ENCODE results near the gene KCTD3.

KCTD3 gene

GRCh38 chr1:215603319-215603718, 36.2 kb downstream of the KCTD3 start:
- no peak for DNase-seq (ENCODE audit: low read depth in 2 of 3, low spot score in 2 of 3)

DNA sequence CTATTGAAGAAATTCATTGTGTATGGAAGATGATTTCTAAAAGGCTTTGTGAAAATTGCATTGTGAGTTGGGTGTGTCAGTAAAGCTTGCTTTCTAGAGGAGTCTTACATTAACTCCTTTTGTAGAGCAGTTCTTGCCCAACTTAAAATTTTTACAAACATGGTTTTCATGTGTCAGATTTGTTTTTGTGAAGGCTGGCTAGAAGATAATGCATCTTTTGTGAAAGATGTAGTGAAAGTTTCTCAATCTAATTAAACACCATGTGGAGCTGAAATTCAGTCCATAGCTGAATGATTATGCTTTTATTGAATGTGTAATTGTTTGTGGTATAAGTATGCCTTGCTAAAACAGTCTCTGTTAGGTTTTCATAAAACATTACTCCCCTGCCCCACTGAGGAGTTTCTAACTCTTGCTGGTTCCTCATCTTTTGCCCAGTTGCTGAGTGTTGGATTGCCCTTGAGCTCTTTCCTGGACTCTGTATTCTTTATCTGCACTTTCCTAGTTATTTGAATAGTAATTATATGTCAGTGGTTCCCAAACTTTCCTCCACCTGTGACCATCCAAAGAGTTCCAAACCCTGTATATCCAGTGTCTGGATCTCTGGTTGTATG, 38.0 kb downstream of the KCTD3 start:
- no peak for DNase-seq (ENCODE audit: low read depth in 2 of 3, low spot score in 2 of 3)

DNA sequence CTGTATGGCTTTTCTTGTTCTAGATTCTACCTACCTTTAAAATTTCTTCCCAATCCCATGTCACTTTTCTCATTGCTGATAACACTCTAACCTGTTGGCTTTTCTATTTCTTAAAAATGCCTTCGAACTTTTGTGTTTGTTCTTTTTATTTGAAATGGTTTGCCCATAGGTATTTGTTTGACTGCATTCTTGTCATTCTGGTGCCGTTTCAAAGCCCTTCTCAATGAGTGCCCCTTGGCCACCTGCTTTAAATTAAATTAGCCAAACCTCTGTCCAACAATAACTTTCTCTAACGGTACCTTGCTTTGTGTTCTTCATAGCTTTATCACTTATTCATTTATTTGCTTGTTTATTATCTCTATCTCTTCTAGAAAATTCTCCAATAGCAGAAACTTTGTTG, 38.9 kb downstream of the KCTD3 start:
- DNase-seq (ENCODE audit: low read depth in 2 of 3, low spot score in 2 of 3), result no peak

DNA sequence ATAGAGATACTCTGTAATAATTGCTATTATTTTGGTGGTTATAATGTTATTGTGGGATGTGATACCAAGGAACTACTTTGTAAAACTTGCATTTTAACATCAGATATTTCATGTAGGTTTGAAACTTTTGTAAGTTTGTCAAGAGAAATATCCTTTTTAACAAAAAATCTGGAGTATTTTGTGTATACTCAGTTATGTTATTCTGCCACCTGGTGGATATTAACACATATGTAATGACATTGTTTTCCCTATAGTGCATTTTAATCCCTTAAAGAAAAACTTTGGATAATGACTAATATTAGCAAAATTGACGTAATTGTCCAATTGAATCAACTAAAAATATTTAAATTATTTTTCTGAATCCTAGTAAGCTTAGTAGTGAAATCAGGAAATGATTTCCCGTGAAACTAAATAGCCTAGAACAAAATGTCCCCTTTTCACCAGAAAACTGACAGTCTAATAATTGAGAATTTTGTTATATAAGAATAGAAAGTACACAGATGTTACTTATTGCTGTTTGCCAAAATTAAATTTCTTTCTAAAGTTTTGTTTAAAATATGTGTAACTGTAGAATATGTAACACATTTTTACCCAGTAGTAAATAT, 39.6 kb downstream of the KCTD3 start:
- no peak for DNase-seq (ENCODE audit: low read depth in 2 of 3, low spot score in 2 of 3)

DNA sequence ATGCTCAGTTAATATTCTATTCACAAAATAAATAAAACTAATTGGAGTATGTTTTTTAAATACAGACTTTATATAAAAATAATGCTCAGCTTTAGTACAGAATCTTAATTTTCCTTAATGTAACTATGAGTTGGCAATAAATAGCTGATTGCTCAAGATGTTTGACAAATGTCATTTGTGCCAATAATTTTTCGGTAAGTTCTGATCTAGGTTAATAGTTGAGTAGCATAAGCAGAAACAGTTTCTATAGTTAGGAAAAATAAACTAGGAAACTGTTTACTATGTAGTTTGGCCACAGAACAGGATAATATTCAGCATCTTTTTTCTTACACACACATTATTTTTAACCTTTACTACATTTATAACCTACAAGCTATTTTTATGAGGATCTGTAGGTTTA, 40.3 kb downstream of the KCTD3 start:
- DNase-seq (ENCODE audit: low read depth in 2 of 3, low spot score in 2 of 3), result no peak

DNA sequence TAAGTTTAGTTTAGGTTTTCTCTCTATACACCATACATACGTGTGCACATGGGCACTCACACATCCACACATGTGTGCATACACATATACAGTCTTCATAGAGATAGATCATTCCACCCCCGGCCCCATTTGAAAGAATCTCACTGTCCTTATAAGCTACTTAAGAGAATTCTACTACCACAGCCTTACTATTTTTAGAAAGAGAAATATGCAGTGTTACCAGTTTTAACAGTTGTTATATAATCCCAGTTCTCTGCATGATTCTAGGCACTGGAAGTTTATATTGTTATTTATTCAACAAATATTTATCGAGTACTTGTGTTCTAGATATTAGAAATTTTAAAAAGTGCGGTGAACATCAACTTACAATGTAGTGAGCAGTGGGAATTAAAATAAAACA, 41.5 kb downstream of the KCTD3 start:
- DNase-seq (ENCODE audit: low read depth in 2 of 3, low spot score in 2 of 3), result no peak

- no peak for DNase-seq (ENCODE audit: low read depth in 2 of 3, low spot score in 2 of 3)
Observed at GRCh38 chr1:215612391-215612790, 45.3 kb downstream of the KCTD3 start.

DNA sequence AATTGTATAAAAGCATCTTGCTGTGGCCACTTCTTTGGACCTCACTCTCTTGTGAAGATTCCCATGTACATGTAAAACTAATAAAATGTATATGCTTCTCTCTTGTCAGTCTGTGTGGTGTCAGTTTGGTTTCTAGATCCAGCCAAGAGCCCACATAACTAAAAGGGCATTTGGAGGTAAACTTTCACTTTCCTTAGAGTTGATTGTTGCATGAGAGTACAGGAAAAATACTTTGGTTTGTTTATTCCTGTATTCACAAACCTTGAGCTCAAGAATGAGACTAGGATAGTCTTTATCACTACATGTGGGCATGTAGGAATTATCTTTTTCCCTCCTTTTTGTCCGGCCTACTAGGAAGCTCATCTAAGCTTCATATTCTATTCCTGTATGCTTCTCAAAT, 50.9 kb downstream of the KCTD3 start:
- DNase-seq (ENCODE audit: low read depth in 2 of 3, low spot score in 2 of 3), result no peak

- no peak for DNase-seq (ENCODE audit: low read depth in 2 of 3, low spot score in 2 of 3)
Observed at GRCh38 chr1:215623162-215623561, 56.1 kb downstream of the KCTD3 start.

GRCh38 chr1:215625949-215626348, 58.8 kb downstream of the KCTD3 start:
- DNase-seq (ENCODE audit: low read depth in 2 of 3, low spot score in 2 of 3), result no peak

GRCh38 chr1:215631040-215631439, 63.9 kb downstream of the KCTD3 start:
- DNase-seq (ENCODE audit: low read depth in 2 of 3, low spot score in 2 of 3), result no peak

DNA sequence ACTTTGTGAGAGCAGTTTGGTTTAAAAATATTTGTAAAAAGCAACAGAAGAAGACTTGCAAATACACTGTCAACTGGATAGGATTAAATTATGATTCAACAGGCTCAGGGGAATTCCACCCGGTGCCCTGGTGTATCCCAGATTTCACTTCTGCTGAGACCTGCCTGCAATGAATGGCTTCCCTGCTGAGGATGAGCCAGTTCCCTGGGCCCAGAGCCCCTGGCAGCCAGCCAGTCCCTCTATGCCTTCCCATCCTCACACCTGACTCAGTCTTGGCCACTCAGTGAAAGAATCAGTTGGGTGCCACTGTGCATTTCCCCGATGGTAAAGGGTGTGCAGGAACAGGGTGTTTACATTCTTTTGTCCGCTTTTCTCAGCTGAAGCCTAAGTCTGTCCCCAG, 64.4 kb downstream of the KCTD3 start:
- DNase-seq (ENCODE audit: low read depth in 2 of 3, low spot score in 2 of 3), result no peak

- no peak for DNase-seq (ENCODE audit: low read depth in 2 of 3, low spot score in 2 of 3)
Observed at GRCh38 chr1:215635827-215636226, 68.7 kb downstream of the KCTD3 start.

GRCh38 chr1:215636258-215636965, 69.3 kb downstream of the KCTD3 start:
- DNase-seq (ENCODE audit: low read depth in 2 of 3, low spot score in 2 of 3), result no peak

DNA sequence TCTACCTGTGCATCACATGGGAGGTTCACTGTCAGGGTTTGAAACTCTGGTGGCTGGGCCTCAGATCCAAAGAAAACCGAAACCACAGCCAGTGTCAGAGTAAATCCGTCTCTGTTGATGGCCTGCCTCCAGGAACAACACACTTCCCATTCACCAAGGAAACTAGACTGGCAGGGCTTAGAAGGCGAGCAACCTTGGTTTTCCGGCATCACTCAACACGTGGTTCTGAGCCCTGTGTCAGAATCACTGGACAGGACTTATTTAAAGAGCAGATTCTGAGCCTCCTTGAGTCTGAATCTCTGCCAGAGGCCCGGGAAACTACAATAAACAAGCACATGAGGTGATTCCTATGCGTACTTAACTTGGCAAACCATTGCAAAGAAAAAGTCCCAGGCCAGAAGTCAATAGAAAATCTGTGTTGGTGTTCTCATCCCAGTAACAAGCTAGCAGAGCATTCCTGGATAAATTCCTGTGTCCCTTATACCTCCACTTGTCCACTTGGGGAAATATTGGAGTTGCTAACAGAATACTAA, 70.0 kb downstream of the KCTD3 start:
- DNase-seq (ENCODE audit: low read depth in 2 of 3, low spot score in 2 of 3), result no peak

- no peak for DNase-seq (ENCODE audit: low read depth in 2 of 3, low spot score in 2 of 3)
Observed at GRCh38 chr1:215640429-215641148, 73.5 kb downstream of the KCTD3 start.

DNA sequence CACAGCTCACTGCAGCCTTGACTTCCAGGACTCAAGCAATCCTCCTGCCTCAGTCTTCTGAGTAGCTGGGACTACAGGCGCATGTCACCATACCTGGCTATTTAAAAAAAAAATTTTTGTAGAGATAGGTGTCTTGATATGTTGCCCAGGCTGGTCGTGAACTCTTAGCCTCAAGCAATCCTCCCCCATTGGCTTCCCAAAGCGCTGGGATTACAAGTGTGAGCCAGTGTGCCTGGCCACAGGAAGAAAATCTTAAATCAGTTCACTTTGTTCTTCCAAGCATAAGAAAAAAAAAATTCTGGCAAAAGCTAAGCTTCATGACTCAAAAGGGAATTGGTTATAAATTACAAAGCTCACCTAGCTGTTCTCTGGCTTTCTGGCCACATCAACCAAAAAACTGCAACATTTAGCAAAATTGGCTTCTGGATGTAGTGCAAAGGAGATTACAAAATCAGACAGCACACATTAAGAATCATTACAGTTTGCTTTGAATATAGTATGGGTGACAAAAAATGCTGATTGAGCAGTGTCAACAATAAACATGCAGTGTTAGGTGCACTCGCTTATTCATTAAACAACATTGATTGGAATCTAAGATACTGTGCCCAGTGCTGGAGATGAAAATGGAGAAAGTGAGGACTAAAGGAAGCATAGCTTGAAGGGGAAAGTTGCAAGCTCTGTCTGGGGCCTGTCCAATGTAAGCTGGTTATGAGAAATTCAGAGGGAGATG, 76.7 kb downstream of the KCTD3 start:
- no peak for DNase-seq (ENCODE audit: low read depth in 2 of 3, low spot score in 2 of 3)

GRCh38 chr1:215645182-215645581, 78.1 kb downstream of the KCTD3 start:
- no peak for DNase-seq (ENCODE audit: low read depth in 2 of 3, low spot score in 2 of 3)

DNA sequence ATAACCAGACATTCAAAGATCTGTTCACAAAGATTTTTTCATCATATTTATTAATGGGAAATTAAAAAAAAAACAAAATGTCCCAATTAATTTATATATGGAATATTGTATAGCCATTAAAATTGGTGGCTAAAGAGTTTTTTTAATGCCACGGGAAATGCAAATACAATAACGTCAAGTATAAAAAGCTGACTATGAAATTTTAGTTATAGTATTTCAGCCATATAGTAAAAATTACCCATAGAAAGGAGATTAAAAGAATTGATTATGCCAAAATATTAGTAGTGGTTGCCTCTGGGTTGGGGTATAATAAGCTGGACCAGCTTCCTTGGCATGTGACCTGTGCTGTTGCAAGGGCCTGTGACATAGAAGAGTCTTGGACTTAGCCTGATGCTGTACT, 78.8 kb downstream of the KCTD3 start:
- DNase-seq (ENCODE audit: low read depth in 2 of 3, low spot score in 2 of 3), result no peak

DNA sequence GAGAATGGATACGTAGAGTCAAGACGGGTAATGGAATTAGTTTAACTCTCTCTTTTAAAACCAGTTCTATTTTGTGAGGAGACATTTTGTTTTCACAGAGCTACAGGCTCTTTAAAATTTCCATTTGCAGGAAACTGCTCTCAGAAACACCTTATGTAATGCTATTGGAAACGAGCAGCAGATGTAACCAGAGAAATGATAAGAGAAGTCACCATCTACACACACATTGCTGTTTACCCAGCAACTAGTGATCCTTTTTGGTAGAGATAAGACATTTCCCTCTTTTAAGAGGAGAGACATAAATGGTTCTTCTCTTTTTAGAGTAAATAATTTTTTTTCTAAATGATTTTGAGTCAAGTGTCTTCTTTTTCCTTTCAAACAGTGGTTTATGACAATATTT, 80.6 kb downstream of the KCTD3 start:
- DNase-seq (ENCODE audit: low read depth in 2 of 3, low spot score in 2 of 3), result no peak

GRCh38 chr1:215648957-215649356, 81.9 kb downstream of the KCTD3 start:
- DNase-seq (ENCODE audit: low read depth in 2 of 3, low spot score in 2 of 3), result no peak
